Umbilical cord (tissue), 2 donors: ENCODE results near the gene CNNM1. TPM values are rescaled to one million over a fixed set of nuclear protein-coding genes. Genes with fewer than 3 reads are reported as not detected.

Experiments
- DNase-seq: peaks from one replicate; pipeline ENCODE4 v3.0.0-alpha.2; 2015; ENCODE audit warnings: low spot score
- total RNA-seq: library from RNA; depleted of rRNA; stranded (reverse); fragments of >200 nt; gene quantifications from one replicate; pipeline ENCODE4 v1.2.3, GENCODE V29; 2014; ENCODE audit warnings: low replicate concordance; ENCODE audit not compliant: insufficient read depth

The CNNM1 gene
- total RNA-seq, 1 donor from 2014 or later, result 0.72 TPM

- DNase-seq, result no peak
Measured at GRCh38 chr10:99418910-99419624, 89.9 kb downstream of the CNNM1 start.

- DNase-seq, result no peak
Measured at GRCh38 chr10:99419688-99420087, 90.5 kb downstream of the CNNM1 start.

- DNase-seq, result no peak
Measured at GRCh38 chr10:99421233-99421739, 92.1 kb downstream of the CNNM1 start.

GRCh38 chr10:99422529-99423096 is 93.5 kb downstream of the CNNM1 start:
- DNase-seq, result no peak

- DNase-seq, result no peak
Measured at GRCh38 chr10:99424656-99425055, 95.5 kb downstream of the CNNM1 start.

- no peak for DNase-seq
Measured at GRCh38 chr10:99425204-99425603, 96.0 kb downstream of the CNNM1 start.

- no peak for DNase-seq
Measured at GRCh38 chr10:99426689-99427088, 97.5 kb downstream of the CNNM1 start.

- no peak for DNase-seq
Measured at GRCh38 chr10:99427566-99428190, 98.5 kb downstream of the CNNM1 start.

GRCh38 chr10:99429517-99430095 is 100.5 kb downstream of the CNNM1 start:
- DNase-seq, result no peak

GRCh38 chr10:99430116-99430450 is 100.9 kb downstream of the CNNM1 start:
- no peak for DNase-seq

GRCh38 chr10:99430451-99431189 is 101.5 kb downstream of the CNNM1 start, which contains the start of gene GOT1:
GOT1 (minus strand) TSS chr10:99430624; CDS start chr10:99430565, 59 bp downstream.
- DNase-seq, result peak; percentile 100

GRCh38 chr10:99431190-99431760 is 102.1 kb downstream of the CNNM1 start:
- DNase-seq, result peak; percentile 54

GRCh38 chr10:99432047-99432446 is 102.9 kb downstream of the CNNM1 start:
- DNase-seq, result no peak

- DNase-seq, result no peak
Measured at GRCh38 chr10:99432881-99433280, 103.7 kb downstream of the CNNM1 start.

GRCh38 chr10:99433378-99434020 is 104.3 kb downstream of the CNNM1 start:
- DNase-seq, result no peak

GRCh38 chr10:99435986-99436638 is 107.0 kb downstream of the CNNM1 start:
- DNase-seq, result peak; percentile 75

- no peak for DNase-seq
Measured at GRCh38 chr10:99438890-99439289, 109.7 kb downstream of the CNNM1 start.

- no peak for DNase-seq
Measured at GRCh38 chr10:99442394-99442793, 113.2 kb downstream of the CNNM1 start.

GRCh38 chr10:99443500-99443899 is 114.3 kb downstream of the CNNM1 start:
- no peak for DNase-seq
